Esophagus squamous epithelium (tissue), 4 donors: Measurements from ENCODE around the gene C19orf81.

Experiments
- CTCF ChIP-seq, 6 experiments: fragments of 450-650 bp in 4 of 6; fragments of 200-600 bp in 2 of 6; sonication (generic) in 2 of 6; IDR thresholded peaks; one replicate each; pipeline ENCODE4 v1.5.1; 2016 to 2019; ENCODE audit warnings: antibody characterized with exemption in 6 of 6, mild to moderate bottlenecking in 4 of 6, moderate library complexity in 4 of 6
- POLR2A ChIP-seq, 4 donors: fragments of 450-650 bp; IDR thresholded peaks; one replicate each; pipeline ENCODE4 v1.6.1; 2017; ENCODE audit warnings: antibody characterized with exemption in 4 of 4, mild to moderate bottlenecking in 4 of 4, moderate library complexity in 3 of 4

GRCh38 chr19:50648659-50649058 is 586 bp upstream of the C19orf81 start:
- TF ChIP-seq POLR2A (IDR thresholded peaks at IDR 0.05) (no peak), CTCF (IDR thresholded peaks at IDR 0.05) (no peak)
